GM21390 (cell line): Measurements from ENCODE around the gene GOLGA6L10.
"Not testable (repeated sequence)": the region's sequence is repeated elsewhere in the genome, so short reads cannot be mapped to it uniquely, and the experiment has no call there.

Source experiments
- ATAC-seq: cut with Tn5 transposase; IDR thresholded peaks from one replicate; pipeline ENCODE4 v1.9.1; 2021; ENCODE audit not compliant: unreplicated experiment

Gene GOLGA6L10

DNA sequence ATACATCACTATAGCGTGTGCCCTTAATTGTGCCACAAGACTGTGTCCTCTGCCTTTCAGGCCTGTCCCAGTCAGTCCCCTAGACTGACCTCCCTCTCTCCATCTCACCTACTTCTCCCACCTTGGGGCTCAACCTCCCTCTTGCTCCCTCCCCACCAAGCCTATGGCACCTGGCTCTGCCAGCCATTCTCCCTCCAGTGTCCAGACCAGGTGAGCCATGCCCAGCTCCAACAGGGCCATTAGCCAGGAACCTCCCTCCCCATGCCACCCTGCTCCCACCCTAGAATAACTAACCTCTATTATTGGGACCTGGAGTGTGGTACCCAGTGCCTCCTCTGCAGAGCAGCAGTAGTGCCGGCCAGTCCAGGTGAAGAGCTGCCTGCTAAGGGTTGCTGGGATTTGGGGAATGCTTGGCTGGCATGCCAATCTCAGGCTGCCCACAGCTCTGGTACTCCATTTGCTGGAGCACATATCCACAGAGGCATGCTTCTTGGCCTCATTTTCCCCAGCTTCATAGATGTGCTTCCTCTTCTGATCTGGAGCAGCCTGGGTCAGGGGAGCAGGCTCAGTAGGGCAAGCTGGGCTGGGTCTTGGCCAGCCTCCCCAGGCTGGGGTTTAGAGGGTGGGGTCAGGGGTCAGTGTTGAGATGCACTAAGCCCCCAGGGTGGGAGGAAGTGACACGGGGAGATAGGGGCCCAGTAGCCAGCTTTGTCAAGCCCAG lies 47.8 kb downstream of the GOLGA6L10 start:
- no peak for ATAC-seq

GRCh38 chr15:82300883-82301282 lies 48.4 kb downstream of the GOLGA6L10 start:
- ATAC-seq: no peak

DNA sequence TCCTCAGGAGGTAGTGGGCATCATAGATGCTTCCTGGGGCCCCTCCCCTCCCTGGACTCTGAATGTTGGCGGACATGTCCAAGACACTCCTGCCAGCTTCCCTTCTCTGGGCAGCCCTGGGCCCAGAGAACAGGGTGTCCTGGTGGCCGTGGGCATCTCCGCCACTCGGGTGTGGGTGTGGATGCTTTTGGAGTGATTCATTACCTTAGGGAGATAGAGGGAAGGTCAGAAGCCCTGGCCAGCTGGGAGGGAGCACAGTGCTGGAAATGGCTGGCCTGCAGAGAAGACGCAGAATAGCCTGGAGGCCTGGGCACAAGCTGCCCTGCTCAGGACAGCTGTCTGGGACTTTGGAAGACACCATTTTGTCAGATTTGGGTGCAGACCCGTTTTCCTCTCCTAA lies 48.9 kb downstream of the GOLGA6L10 start:
- ATAC-seq: not testable (repeated sequence)

DNA sequence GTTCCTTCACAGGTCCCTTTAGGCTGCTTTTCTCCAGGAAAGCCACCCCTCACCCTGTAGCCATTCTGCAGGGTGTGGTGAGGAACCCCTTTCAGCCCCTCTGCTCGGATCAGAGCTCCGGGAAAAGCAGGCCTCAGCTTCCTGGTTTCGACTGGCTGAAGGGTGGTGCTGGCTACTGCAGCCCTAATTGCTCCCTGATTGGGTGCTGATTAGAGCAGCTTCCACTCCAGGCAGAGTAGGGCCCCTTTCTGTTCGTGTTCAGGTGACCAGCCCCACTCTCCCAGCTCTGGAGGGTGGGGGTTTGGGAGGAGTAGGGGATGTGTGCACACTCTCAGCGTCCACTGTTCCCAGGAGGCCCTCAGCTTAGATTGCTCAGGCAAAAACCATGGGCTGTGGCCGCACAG lies 49.8 kb downstream of the GOLGA6L10 start:
- ATAC-seq: not testable (repeated sequence)

- ATAC-seq: no peak
Measured at GRCh38 chr15:82298520-82298919, 50.8 kb downstream of the GOLGA6L10 start.

DNA sequence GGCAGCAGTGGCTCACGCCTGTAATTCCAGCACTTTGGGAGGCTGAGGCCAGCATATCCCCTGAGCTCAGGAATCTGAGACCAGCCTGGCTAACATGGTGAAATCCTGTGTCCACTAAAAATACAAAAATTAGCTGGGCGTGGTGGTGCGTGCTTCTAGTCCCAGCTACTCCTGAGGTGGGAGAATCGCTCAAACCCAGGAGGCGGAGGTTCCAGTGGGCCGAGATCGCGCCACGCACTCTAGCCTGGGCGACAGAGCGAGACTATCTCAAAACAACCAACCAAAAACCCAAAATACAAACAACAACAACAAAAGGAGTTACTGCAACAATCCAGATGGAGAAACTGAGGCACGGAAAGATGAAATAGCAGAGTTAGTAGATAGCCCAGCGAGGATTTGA lies 51.2 kb downstream of the GOLGA6L10 start:
- no peak for ATAC-seq

GRCh38 chr15:82297546-82297945 lies 51.7 kb downstream of the GOLGA6L10 start:
- no peak for ATAC-seq

DNA sequence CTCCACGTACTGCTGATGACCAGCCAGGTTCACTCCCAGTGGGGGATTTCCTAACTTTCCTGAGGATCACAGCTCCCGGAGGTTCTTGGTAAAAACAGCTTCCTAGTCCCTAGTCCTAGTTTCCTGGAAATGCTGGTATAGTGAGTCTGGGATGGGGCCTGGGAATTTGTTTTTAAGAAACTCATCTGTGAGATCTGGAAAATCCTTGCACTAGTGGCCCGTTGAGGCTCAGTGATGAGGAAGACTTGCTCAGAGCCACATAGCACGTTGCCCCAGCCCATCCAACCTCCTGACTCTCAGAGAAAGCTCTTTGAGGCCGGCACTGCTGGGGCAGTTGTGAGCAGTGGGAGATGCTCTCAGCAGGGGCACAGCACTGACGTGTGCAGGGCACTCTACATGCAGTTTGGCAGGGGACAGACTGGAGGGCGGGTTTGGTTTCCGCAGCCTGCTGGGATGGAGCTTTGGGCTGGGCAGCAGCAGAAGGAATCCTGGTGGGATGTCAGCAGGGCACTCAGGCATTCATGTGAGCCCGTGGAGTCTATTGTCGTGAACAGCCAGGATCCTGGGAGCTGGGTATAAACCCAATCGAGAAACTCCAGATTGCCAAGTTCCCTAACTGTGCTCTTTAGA lies 55.1 kb downstream of the GOLGA6L10 start:
- ATAC-seq: no peak

DNA sequence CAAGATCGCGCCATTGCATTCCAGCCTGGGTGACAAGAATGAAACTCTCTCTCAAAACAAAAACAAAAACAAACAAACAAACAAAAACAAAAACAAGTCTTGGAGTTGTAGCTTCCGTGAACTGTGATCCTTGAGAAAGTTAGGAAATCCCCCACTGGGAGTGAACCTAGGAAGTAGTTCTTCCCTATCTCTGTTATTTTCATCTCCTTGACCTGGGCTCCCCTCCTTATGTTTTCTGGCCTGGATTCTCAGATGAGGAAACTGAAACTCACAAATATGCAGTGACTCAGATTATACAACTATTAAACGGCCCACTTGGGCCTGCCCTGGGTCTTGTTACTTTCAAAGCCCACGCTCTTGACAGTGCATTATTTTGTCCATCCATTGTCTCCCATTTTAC lies 57.0 kb downstream of the GOLGA6L10 start:
- no peak for ATAC-seq
